Urinary bladder (tissue), 4 donors: Measurements from ENCODE around the gene RAD18. TPM values are rescaled to one million over a fixed set of nuclear protein-coding genes. Genes with fewer than 3 reads are reported as not detected.

Experiments
- DNase-seq: peaks from one replicate; pipeline ENCODE4 v3.0.0-alpha.2; 2015; ENCODE audit errors: extremely low spot score
- H3K27ac ChIP-seq: one replicate; pipeline ENCODE4 v1.5.1; 2013; ENCODE audit warnings: low read depth, mild to moderate bottlenecking, moderate library complexity
- H3K36me3 ChIP-seq: one replicate; pipeline ENCODE4 v1.6.1; 2013; ENCODE audit warnings: mild to moderate bottlenecking, moderate library complexity; ENCODE audit not compliant: insufficient read depth
- H3K4me1 ChIP-seq: one replicate; pipeline ENCODE4 v1.6.1; 2013; ENCODE audit warnings: mild to moderate bottlenecking, moderate library complexity; ENCODE audit not compliant: insufficient read depth
- H3K4me3 ChIP-seq: one replicate; pipeline ENCODE4 v1.5.1; 2013; ENCODE audit warnings: low read depth, low read length
- WGBS: extraction: QIAGEN DNeasy Blood & Tissue Kit; methylation state at CpG from one replicate; pipeline ENCODE4 v1.1.7; 2013; 5-methylcytosine and 5-hydroxymethylcytosine counted together
- polyA plus RNA-seq: library from polyadenylated mRNA; stranded (reverse); fragments of 200-250 nt; gene quantifications from one replicate; pipeline ENCODE4 v1.2.3, GENCODE V29; 2013
- total RNA-seq: library from RNA; depleted of rRNA; stranded (reverse); fragments of >200 nt; gene quantifications from one replicate; pipeline ENCODE4 v1.2.3, GENCODE V29; 2014
- donor health status: healthy with polysubstance abuse.
- donor health status: healthy.

The RAD18 gene, protein sequence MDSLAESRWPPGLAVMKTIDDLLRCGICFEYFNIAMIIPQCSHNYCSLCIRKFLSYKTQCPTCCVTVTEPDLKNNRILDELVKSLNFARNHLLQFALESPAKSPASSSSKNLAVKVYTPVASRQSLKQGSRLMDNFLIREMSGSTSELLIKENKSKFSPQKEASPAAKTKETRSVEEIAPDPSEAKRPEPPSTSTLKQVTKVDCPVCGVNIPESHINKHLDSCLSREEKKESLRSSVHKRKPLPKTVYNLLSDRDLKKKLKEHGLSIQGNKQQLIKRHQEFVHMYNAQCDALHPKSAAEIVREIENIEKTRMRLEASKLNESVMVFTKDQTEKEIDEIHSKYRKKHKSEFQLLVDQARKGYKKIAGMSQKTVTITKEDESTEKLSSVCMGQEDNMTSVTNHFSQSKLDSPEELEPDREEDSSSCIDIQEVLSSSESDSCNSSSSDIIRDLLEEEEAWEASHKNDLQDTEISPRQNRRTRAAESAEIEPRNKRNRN
- total RNA-seq (27.0 TPM), polyA plus RNA-seq (2.8 TPM)

DNA sequence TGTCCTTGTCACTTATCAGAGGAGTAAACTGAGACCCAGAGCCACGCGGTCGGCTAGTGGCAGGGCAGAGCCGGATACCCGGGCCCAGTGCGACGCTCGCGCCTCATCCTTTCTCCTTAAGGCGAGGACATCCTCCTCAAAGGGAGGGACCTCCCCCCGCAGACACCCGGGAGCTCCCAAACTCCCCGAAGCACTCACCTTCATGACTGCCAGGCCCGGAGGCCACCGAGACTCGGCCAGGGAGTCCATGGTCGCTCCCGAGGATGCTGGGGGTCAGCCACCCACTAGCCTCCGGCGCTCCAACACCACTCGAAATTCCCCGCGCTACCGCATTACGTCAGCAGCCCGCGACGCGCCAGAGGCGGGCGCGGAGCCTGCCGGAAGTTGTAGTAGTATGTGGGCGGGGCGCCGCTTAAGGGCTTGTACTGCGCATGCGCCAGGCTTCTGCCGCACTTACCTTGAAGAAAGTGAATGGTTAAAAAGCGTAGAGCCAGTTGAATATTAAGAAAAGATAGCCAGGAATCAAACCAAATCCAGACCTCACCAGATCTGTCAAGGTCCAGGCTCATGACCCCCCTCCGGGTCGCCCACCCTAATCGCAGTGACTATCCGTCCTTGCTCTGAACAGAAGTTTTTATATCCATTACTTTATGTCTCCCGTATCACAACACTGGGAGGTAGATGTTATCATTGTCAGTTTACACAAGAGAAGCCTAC lies at the start of gene RAD18:
Gene RAD18, minus strand, starts transcription at position 336 of the 717 bp plus-strand sequence. Its CDS starts 87 bp downstream, at position 249.
- H3K36me3 ChIP-seq = no peaks in the 10 kb centered on the region
- under 1% methylated on average over 45 of the region's 45 CpGs for whole genome bisulfite sequencing
- peak within 1 kb of the TSS; percentile 61 for H3K4me3 ChIP-seq

DNA sequence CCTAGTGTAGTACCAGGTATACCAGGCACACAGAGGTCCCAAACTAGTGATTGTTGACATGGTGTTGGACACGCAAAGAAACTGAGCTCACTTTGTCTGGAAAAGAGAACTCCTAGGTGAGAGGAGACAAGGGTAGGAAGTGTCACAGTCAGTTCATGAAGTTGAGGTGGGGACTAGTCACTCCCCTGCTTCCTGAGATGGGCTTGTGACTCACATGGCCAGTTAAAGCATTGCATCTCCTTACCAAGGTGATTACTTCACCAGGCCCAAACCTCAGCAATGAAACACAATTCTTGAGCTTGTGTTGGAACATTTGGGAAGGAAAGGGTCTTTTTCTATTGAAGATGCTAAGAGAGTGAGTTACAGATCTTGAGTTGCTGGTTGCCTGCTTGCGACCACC lies 49.2 kb upstream of the RAD18 start:
- WGBS = 98% methylated on average over 2 of the region's 2 CpGs
- no peak overlapping the region for H3K4me3 ChIP-seq
- DNase-seq = no peak
- H3K36me3 ChIP-seq = no peaks in the 10 kb centered on the region
- no peak overlapping the region for H3K27ac ChIP-seq
- H3K4me1 ChIP-seq = no peaks in the 10 kb centered on the region

More for the DNA sequence above, at the start of gene RAD18:
- Histone ChIP-seq H3K27ac (peak within 1 kb of the TSS; percentile 33), H3K4me1 (peaks cover 1% of the 10 kb centered on the region)
- DNase-seq = peak; percentile 75

DNA sequence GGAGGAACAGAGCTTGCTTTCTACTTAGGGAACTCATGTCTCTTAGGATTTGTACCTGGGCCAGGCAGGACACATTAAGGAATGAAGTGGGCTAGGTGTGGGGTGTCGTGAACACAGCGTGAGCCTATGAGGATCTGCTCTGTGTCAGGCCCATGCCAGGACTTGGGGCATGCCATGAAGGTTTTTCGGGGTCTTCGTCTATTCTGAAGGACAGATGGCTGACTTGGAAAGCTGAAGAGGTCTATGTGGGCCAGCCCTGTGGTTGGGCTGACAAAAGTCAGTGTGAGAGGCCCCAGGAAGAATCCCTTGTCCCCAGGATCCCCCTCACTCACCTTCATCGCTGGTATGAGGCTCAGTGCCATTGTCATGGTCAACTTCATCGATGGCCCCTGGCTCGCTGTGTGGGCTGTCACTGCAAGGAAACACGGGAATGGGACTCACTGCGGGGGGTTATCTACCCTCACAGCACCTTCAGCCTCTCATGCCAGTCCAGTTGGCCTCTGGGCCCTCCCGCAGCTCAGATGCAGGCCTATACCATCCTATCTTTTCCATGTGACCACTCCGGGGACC lies 46.8 kb upstream of the RAD18 start:
- Histone ChIP-seq H3K27ac (no peak overlapping the region), H3K4me3 (no peak overlapping the region), H3K36me3 (no peaks in the 10 kb centered on the region), H3K4me1 (no peaks in the 10 kb centered on the region)
- DNase-seq = no peak
- 97% methylated on average over 11 of the region's 11 CpGs for WGBS

DNA sequence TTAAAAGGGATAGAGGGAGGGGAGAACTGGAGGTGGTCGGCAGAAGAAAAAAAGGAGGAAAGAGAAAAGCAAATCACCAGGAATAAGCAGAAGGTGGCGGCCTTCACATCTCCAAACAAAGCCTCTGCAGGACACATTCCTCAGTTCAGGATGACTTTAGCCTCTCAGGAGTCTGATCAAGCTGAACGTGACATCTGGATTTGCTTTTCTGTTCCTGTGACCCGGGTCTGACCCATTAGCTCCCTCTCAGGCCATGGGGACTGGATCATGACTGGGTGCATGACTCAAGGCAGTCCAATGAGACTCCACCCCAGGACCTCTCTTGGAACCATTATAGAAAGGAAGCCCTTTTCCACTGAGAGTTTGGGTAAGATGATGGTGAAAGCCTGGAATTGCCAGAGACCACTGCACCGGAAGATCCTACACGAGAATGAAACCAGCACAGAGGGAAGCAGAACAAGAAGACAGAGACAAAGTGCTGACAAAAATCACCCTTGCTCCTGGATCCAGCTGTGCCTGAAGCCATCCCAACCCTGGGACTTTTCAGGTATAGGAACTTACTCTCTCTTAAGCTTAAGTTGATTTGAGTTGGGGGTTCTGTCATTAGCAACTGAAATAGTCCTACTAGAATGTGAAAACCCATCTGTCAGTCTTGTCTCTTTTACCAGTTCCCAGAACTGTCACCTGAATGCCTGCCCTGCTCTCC lies 45.4 kb upstream of the RAD18 start:
- H3K4me1 ChIP-seq = no peaks in the 10 kb centered on the region
- no peak overlapping the region for H3K4me3 ChIP-seq
- no peak overlapping the region for H3K27ac ChIP-seq
- no peak for DNase-seq
- no peaks in the 10 kb centered on the region for H3K36me3 ChIP-seq
- WGBS = 70% methylated on average over 6 of the region's 6 CpGs

DNA sequence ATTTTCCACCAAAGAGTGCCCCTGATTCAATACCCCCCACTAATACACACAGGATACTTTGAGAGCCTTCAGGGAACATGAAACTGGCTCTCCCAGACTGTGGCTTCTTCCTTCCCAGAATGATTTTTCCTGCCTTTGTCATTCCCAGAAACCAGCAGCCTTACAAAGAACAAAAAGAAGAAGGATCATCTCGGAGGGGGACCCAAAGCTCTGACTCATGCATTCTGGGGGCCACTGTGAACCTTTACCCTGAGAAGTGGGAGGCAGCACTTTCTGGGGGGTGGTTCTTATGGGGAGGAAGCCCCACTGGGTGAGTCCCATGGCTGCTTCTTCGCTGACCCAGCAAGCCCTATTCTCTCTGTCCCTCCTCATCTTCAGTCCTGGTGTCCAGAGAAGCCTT lies 44.7 kb upstream of the RAD18 start:
- 86% methylated on average over 2 of the region's 2 CpGs for WGBS
- Histone ChIP-seq H3K27ac (no peak overlapping the region), H3K4me1 (no peaks in the 10 kb centered on the region), H3K4me3 (no peak overlapping the region), H3K36me3 (no peaks in the 10 kb centered on the region)
- DNase-seq = no peak

DNA sequence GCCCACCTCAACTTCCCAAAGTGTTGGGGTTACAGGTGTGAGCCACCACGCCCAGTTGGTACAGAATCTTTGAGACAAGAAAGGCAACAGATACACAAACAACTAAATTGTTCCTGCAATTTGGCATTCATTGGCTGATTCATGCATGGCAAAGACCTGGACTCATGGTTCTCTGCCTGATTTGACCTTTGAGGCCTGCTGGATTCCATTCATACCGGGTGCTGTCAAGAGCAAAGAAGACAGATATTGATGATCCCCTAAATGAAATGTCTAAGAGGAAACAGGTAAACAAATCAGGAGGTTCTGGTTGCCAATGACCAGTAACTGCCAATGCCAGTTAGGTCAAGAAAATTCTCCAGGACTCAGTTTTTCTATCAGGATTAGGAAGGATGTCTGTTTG lies 43.9 kb upstream of the RAD18 start:
- Histone ChIP-seq H3K27ac (no peak overlapping the region), H3K4me1 (no peaks in the 10 kb centered on the region), H3K4me3 (no peak overlapping the region), H3K36me3 (no peaks in the 10 kb centered on the region)
- WGBS = 93% methylated on average over 2 of the region's 2 CpGs
- DNase-seq = no peak

DNA sequence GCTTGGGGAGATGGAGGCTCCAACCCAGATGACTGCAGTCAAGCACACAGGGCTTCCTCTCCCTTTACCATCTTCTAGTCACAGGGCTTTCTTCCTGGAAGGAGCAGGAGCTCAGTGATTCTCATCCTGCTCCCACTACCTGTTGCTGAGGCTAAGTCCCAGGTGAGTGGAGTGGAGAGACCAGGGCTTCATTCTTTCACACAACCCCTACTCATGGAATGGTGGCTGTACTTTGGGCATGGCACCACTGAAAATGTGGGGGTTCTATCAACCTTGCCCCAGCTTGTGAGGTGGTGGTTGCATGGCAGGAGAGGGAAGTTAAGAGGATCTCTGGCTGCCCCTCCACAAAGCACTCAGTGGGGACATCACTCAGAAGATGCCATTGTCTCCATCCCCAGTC lies 36.8 kb upstream of the RAD18 start:
- no peak overlapping the region for H3K4me3 ChIP-seq
- H3K27ac ChIP-seq = no peak overlapping the region
- no peaks in the 10 kb centered on the region for H3K36me3 ChIP-seq
- H3K4me1 ChIP-seq = no peaks in the 10 kb centered on the region
- DNase-seq = no peak

DNA sequence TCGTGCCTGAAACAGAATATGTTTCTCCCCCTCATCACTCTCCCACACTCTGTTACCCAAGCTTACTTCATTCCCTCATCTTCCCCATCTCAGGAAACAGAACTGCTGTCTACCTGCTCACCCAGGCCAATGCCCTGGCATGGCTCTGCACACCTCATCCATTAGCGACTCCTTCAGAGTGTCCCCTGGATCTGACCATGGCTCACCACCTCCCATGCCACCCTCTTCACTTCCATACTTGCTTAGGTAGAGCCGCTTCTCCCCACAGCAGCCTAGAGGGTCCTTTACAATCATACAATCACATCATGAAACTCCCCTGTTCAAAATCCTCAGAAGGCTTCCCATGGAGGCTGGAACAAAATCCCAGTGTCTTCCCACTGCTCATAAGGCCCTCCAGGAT lies 33.9 kb upstream of the RAD18 start:
- no peak overlapping the region for H3K4me3 ChIP-seq
- peak overlapping the region; percentile 27 for H3K27ac ChIP-seq

DNA sequence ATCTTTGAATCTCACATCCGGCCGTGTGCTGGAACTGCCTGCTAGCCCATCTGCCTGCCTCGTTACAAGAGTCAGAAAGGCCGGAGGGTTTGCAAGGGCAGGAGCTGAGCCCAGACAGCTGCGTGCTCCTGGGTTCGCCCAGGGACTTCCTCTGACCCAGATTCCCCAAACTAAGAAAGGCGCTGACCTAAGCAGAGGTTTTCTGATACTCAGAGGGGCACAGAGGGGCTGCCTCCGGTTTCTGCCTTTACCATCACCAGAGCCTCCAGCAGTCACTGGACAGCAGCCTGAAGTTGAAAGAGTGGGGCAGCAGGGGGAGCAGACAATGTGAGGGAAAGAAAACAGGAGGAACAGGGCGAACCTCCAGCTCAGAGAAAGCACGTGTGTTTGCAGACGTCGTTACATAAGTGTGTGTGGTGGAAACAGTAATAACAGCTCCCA lies 33.4 kb upstream of the RAD18 start:
- no peaks in the 10 kb centered on the region for H3K4me1 ChIP-seq
- no peak overlapping the region for H3K27ac ChIP-seq
- H3K4me3 ChIP-seq = no peak overlapping the region
- H3K36me3 ChIP-seq = no peaks in the 10 kb centered on the region
- WGBS = 33% methylated on average over 12 of the region's 12 CpGs
- peak; percentile 20 for DNase-seq

More for the DNA sequence above, 33.9 kb upstream of the RAD18 start:
- no peaks in the 10 kb centered on the region for H3K36me3 ChIP-seq
- H3K4me1 ChIP-seq = no peaks in the 10 kb centered on the region
- DNase-seq = no peak
- 67% methylated on average over 3 of the region's 3 CpGs for WGBS

DNA sequence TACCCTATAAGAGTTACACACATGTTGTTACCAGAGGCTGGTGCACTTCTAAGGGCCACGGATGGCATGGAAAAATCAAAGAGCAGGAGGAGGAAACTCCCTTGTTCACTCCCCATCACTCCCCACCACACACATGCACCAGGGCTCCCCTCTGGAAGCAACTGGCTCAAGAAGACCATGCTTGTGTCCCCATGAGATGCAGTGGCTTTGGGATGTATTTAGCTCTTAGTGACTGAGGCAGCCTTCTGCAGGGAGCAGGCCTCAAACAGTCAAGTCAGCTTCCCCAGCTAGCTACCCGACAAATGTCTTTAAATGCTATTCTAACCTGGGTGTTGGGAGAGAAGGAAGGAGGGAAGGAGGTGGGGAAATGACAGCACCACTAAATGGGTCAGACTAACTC lies 32.9 kb upstream of the RAD18 start:
- 89% methylated on average over 2 of the region's 2 CpGs for WGBS
- Histone ChIP-seq H3K36me3 (no peaks in the 10 kb centered on the region), H3K4me3 (no peak overlapping the region), H3K27ac (no peak overlapping the region), H3K4me1 (no peaks in the 10 kb centered on the region)
- DNase-seq = no peak

DNA sequence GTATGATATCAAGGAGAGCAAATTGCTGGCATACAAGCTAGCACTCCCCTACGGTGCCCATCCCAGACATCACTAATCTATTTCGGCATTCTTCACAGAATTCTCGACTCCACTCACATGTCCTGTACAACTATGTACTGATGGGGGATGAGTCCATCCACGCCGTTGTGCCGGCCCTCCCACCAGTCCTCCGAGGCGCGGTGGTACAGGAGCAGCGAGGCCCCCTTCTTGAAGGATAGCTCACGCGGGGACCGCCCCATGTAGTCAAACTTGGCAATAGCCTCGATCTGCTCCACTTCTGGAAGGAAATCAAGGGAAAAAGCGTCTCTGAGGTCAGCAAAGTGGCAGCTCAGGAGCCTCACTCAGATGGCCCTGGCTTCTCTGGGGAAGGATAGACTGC lies 31.0 kb upstream of the RAD18 start:
- no peak for DNase-seq
- H3K27ac ChIP-seq = no peak overlapping the region
- H3K36me3 ChIP-seq = no peaks in the 10 kb centered on the region
- WGBS = 94% methylated on average over 15 of the region's 15 CpGs
- no peaks in the 10 kb centered on the region for H3K4me1 ChIP-seq
- H3K4me3 ChIP-seq = no peak overlapping the region

DNA sequence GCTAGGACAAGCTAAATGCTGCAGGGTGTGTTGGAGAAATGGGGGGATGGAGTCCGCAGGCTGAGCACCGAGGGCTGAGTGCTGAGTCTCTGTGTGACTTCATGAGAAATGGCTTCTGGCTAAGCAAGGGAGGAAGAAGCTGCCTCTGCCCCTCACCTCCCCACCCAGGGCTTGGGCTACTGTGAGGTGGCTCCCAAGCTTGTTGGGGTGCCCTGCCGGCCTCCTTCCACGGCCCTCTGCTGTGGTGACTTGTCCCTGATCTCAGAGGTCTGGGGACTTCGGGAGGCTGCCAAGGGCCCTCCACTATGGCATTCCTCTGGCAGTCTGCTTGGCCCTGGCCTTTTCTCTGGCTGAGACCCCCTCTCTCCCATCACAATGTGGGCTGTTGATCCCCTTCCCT lies 30.1 kb upstream of the RAD18 start:
- 92% methylated on average over 5 of the region's 5 CpGs for WGBS
- no peak for DNase-seq
- Histone ChIP-seq H3K27ac (no peak overlapping the region), H3K4me1 (no peaks in the 10 kb centered on the region), H3K4me3 (no peak overlapping the region), H3K36me3 (no peaks in the 10 kb centered on the region)

DNA sequence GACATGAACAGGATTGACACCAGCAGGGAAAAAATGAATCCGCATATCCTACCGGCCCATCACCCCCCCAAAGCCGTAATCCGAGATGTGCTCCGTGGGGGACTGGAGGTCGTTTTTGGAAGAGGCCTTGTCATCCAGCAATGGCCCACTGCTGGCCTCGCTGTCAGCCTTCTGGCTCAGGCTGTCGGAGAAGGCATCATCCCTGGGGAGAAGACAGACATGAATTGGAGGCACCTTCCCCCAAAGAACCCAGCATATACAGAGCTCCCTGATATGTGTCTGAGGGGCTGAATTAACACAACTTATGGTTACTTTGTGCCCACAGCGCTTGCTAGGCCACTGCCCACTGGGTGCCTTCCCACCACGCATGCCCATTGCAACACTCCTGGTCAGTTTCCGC lies 29.6 kb upstream of the RAD18 start:
- Histone ChIP-seq H3K4me1 (no peaks in the 10 kb centered on the region), H3K4me3 (no peak overlapping the region), H3K27ac (no peak overlapping the region), H3K36me3 (no peaks in the 10 kb centered on the region)
- DNase-seq = no peak
- 81% methylated on average over 11 of the region's 11 CpGs for WGBS
